Subcutaneous abdominal adipose tissue (tissue), 5 donors: Measurements from ENCODE around the gene RTN4R.

Experiments used
- H3K27ac ChIP-seq: one replicate; pipeline ENCODE4 v1.7.0; 2013; ENCODE audit warnings: low read depth, mild to moderate bottlenecking, inconsistent platforms, low read length, moderate library complexity
- H3K27me3 ChIP-seq, 5 donors: one replicate each; pipeline ENCODE4 v1.7.0; 2013; ENCODE audit warnings: low read length in 5 of 5, inconsistent platforms in 1 of 5; ENCODE audit not compliant: control insufficient read depth in 5 of 5, insufficient read depth in 4 of 5
- H3K36me3 ChIP-seq, 5 donors: one replicate each; pipeline ENCODE4 v1.7.0; 2013; ENCODE audit warnings: low read length in 5 of 5; ENCODE audit not compliant: control insufficient read depth in 5 of 5, insufficient read depth in 5 of 5
- H3K4me1 ChIP-seq, 5 donors: one replicate each; pipeline ENCODE4 v1.7.0; 2013; ENCODE audit warnings: low read length in 5 of 5, mild to moderate bottlenecking in 3 of 5, moderate library complexity in 1 of 5; ENCODE audit not compliant: control insufficient read depth in 5 of 5, insufficient read depth in 5 of 5
- H3K4me3 ChIP-seq, 5 donors: one replicate each; pipeline ENCODE4 v1.7.0; 2013; ENCODE audit warnings: low read length in 5 of 5, low read depth in 1 of 5
- H3K9ac ChIP-seq, 5 donors: one replicate each; pipeline ENCODE4 v1.7.0; 2013; ENCODE audit warnings: low read length in 5 of 5, mild to moderate bottlenecking in 4 of 5, moderate library complexity in 3 of 5
- H3K9me3 ChIP-seq, 5 donors: one replicate each; pipeline ENCODE4 v1.7.0; 2013; ENCODE audit warnings: low read length in 5 of 5; ENCODE audit not compliant: control insufficient read depth in 5 of 5
- donor health status: healthy.
- donor health status: healthy.
- donor health status: healthy.
- donor health status: healthy.
- donor health status: healthy.

RTN4R gene

GRCh38 chr22:20222764-20223420, 45.2 kb downstream of the RTN4R start:
- Histone ChIP-seq H3K4me1 (peaks cover 0 to 15% (median 4%) of the 10 kb centered on the region in 5 donors), H3K4me3 (no peak overlapping the region), H3K36me3 (no peaks in the 10 kb centered on the region), H3K9ac (no peak overlapping the region), H3K9me3 (peaks cover 0 to 13% (median 4%) of the 10 kb centered on the region in 5 donors), H3K27me3 (peaks cover 0 to 9% (median 0%) of the 10 kb centered on the region in 5 donors), H3K27ac (no peak overlapping the region)

GRCh38 chr22:20221421-20222340, 46.4 kb downstream of the RTN4R start:
- Histone ChIP-seq H3K4me3 (no peak overlapping the region), H3K27ac (no peak overlapping the region), H3K9ac (no peak overlapping the region), H3K36me3 (no peaks in the 10 kb centered on the region), H3K27me3 (peaks cover 0 to 9% (median 0%) of the 10 kb centered on the region in 5 donors), H3K4me1 (peaks cover 0 to 15% (median 4%) of the 10 kb centered on the region in 5 donors), H3K9me3 (peaks cover 0 to 13% (median 4%) of the 10 kb centered on the region in 5 donors)

GRCh38 chr22:20220629-20221026, 47.5 kb downstream of the RTN4R start:
- Histone ChIP-seq H3K4me3 (no peak overlapping the region), H3K27ac (no peak overlapping the region), H3K9ac (no peak overlapping the region), H3K36me3 (no peaks in the 10 kb centered on the region), H3K4me1 (peaks cover 0 to 15% (median 4%) of the 10 kb centered on the region in 5 donors), H3K9me3 (peaks cover 0 to 13% (median 4%) of the 10 kb centered on the region in 5 donors), H3K27me3 (peaks cover 0 to 14% (median 0%) of the 10 kb centered on the region in 5 donors)

GRCh38 chr22:20219667-20220628, 48.2 kb downstream of the RTN4R start:
- Histone ChIP-seq H3K9me3 (peaks cover 0 to 8% (median 4%) of the 10 kb centered on the region in 5 donors), H3K4me1 (peaks cover 0 to 15% (median 4%) of the 10 kb centered on the region in 5 donors), H3K36me3 (no peaks in the 10 kb centered on the region), H3K27me3 (peaks cover 0 to 14% (median 0%) of the 10 kb centered on the region in 5 donors), H3K27ac (no peak overlapping the region), H3K9ac (no peak overlapping the region), H3K4me3 (no peak overlapping the region)

- H3K27ac ChIP-seq: no peak overlapping the region
- H3K4me3 ChIP-seq: no peak overlapping the region
- peaks cover 0 to 15% (median 4%) of the 10 kb centered on the region in 5 donors for H3K4me1 ChIP-seq
- H3K36me3 ChIP-seq: no peaks in the 10 kb centered on the region
- H3K9ac ChIP-seq: no peak overlapping the region
- peaks cover 0 to 14% (median under 1%) of the 10 kb centered on the region in 5 donors for H3K27me3 ChIP-seq
- peaks cover 0 to 6% (median 4%) of the 10 kb centered on the region in 5 donors for H3K9me3 ChIP-seq
These were observed 49.1 kb downstream of the RTN4R start for GRCh38 chr22:20218987-20219386.

- Histone ChIP-seq H3K4me3 (no peak overlapping the region), H3K27me3 (peaks cover 0 to 14% (median 4%) of the 10 kb centered on the region in 5 donors), H3K4me1 (peaks cover 0 to 15% (median 4%) of the 10 kb centered on the region in 5 donors), H3K9me3 (peaks cover 0 to 6% (median 4%) of the 10 kb centered on the region in 5 donors), H3K27ac (no peak overlapping the region), H3K36me3 (no peaks in the 10 kb centered on the region), H3K9ac (no peak overlapping the region)
These were observed 49.7 kb downstream of the RTN4R start for GRCh38 chr22:20218326-20218872.

GRCh38 chr22:20217563-20217962, 50.6 kb downstream of the RTN4R start:
- Histone ChIP-seq H3K36me3 (no peaks in the 10 kb centered on the region), H3K9ac (no peak overlapping the region), H3K27me3 (peaks cover 0 to 14% (median 8%) of the 10 kb centered on the region in 5 donors), H3K4me1 (peaks cover 0 to 10% (median 3%) of the 10 kb centered on the region in 5 donors), H3K27ac (no peak overlapping the region), H3K9me3 (peaks cover 0 to 6% (median 4%) of the 10 kb centered on the region in 5 donors), H3K4me3 (no peak overlapping the region)

- Histone ChIP-seq H3K27me3 (peaks cover 0 to 14% (median 9%) of the 10 kb centered on the region in 5 donors), H3K9me3 (peaks cover 0 to 6% (median 4%) of the 10 kb centered on the region in 5 donors), H3K36me3 (no peaks in the 10 kb centered on the region), H3K4me3 (no peak overlapping the region), H3K4me1 (peaks cover 0 to 7% (median 3%) of the 10 kb centered on the region in 5 donors), H3K9ac (no peak overlapping the region), H3K27ac (no peak overlapping the region)
These were observed 51.1 kb downstream of the RTN4R start for GRCh38 chr22:20216863-20217499.

GRCh38 chr22:20215742-20216141, 52.4 kb downstream of the RTN4R start:
- H3K27me3 ChIP-seq: peaks cover 0 to 14% (median 10%) of the 10 kb centered on the region in 5 donors
- peaks cover 0 to 15% (median 10%) of the 10 kb centered on the region in 5 donors for H3K4me1 ChIP-seq
- H3K36me3 ChIP-seq: no peaks in the 10 kb centered on the region
- no peak overlapping the region for H3K27ac ChIP-seq
- H3K9me3 ChIP-seq: peaks cover 0 to 6% (median 4%) of the 10 kb centered on the region in 5 donors
- H3K4me3 ChIP-seq: no peak overlapping the region
- no peak overlapping the region for H3K9ac ChIP-seq
